HG02970 (cell line): ENCODE measurements around the gene NTN4.
"Not testable (repeated sequence)": the region's sequence is repeated elsewhere in the genome, so short reads cannot be mapped to it uniquely, and the experiment has no call there.

Source experiments
- ATAC-seq: cut with Tn5 transposase; IDR thresholded peaks from one replicate; pipeline ENCODE4 v1.9.1; 2021; ENCODE audit warnings: mild to moderate bottlenecking, moderate library complexity, moderate number of reproducible peaks; ENCODE audit not compliant: unreplicated experiment, low FRiP score

NTN4 gene

DNA sequence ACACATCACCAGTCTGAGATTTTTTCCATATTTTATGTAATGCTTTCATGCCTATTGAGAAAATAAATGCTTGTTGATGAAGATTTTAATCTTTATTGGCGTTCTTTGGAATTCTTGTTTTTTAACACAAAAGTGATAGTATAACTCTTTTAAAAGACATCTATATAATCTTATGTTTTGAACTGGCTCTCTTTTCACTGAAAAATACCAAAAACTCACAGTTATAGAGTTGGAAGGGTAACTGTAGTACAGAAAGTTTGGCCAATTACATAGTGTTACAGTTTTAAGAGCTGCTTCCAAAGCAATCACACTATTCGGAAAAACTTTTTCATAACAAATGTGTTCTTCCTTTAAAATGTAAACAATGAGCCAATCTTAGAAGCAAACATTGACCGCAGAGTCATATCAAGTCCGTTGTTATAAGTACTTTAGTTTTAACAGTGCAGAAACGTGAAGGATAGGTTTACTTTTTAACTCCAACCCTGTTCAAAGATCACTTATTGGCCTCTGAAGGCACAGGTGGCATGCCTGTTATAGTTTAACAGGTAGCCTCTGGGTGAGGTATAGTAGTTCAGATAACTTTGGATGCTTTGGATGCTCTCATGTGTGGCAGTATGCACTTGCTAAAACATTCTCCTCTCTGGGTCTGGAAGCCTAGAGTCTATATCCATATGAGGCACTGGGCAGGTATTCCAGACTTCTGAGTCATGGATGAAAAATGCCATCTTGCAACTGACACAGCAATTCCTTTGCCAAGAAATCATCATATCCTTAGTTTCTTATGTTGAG, 12.1 kb upstream of the NTN4 start:
- no peak for ATAC-seq

DNA sequence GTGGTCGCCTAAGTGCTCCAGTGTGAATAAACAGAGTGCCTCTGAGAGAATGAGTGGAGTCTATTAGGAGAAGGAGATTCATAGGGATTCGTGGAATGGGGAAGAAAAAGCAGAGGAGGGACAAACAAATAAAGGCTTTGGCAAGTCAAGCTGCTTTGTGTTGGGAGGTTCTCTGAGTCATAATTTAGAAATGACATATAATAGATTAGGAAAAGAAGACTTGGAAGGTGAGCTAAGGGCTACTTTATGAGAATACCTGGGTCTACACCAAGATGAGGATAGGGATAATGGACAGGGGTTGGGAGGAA, 6.4 kb upstream of the NTN4 start:
- no peak for ATAC-seq

DNA sequence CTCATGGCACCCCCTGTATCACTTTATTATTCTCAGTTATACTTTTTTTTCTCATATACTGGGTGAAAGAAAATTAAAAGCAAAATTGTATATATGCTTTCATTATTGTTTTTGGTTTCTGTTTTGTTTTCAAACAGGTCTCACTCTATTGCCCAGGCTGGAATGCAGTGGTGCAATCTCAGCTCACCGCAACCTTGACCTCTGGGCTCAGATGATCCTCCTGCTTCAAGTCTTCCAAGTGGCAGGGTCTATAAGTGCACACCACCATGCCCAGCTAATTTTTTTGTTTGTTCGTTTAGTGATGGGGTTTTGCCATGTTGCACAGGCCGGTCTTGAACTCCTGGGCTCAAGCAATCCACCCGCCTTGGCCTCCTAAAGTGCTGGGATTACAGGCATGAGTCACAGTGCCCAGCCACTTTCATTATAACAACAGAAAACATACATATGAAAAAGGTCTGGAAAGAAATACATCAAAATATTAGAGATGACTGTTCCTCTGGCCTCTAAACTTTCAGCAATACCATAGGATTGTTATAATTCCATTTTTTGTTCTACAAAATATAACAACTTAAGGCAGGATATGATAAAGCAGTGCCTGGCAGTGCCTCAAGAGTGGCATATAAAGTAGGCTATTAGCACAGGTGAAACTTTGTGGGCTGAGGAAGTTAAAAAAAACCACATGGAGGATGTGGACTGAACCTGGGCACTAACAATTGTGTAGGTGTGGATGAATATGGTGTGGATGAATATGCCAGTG, 5.8 kb upstream of the NTN4 start:
- ATAC-seq: no peak

DNA sequence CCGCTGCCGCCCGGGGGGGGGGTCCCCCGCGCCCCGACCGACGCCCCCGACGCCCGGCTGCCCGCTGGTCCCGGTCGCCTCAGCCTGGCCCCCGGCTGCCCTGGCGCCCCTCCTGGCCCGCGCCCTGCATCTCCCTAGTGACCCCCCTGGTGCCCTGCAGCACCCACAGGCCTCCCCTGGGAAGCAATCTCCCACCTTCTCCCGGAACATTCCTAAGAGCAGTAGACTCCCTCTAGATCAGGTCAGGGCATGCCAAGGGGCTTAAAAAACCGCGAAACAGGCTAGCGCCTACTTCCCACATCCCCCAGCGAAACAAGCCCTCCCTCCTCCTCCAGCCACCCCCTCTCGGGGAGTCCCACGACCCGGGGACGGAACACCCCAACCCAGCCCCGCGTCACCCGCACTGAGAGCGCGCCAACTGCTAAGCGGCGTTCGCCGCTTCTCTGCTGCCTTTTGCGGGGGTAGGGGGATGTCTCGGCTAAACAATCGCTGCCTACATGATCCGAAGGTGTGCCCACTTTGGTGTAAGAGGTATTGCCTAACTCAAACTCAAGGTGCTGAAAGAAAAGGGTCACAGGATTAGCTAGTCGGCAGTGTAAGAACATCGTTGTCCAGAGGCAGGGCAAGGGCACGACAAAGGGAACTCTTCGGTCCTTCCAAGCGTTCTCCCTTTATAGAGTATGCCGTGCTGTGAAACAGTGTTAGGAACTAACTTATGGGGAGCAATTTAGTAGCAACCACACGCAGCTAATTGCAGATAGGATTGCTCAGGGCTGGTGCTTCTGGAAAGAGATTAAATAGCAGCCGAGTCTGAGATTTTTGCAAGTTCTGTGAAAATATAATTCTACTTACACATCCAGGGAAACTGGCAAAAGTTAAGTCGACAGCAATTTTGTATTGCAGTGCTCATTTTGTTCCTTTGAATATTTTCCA, 619 bp upstream of the NTN4 start:
- no peak for ATAC-seq

DNA sequence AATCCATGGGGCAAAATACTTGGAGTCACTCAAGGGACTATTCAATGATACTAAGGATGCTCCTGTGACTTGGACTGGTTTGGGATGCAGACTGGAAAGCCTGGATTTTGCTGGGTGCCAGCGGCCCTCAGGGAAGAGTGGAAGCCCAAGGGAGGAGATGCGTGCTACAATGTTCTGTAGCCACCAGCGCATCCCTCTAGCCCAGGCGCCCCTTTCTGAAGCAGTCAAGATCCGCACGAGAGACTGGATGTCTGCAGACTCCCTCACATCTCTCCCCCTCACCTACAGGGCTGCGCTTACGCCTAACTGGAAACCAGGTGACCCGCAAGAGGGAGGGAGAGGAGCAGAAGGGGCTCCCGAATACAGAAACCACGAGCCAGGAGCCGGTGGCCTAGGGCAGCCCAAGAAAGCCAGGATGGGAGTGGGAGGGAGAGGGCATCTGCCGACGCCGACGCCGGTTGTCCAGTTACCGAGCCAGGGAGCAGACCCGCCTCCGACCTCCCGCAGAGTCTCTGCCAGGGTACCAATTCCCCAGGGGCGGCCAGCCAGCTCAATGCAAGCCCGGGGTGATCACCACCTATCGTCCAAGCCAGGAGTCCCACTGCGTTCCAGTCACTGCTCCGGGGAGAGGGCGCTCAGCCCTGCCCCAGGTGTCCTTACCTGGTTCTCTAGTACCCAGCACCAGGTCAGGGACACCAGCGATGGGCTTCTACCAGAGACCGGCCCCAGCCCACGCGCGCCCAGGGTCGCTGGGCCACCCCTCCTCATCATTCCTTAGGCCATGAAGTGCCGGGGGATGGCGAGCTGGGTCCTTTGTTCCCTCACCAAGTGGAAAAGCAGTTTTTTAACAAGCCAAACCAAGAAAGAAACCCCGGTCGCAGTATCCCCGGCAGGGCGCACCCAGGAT, 1.2 kb downstream of the NTN4 start:
- no peak for ATAC-seq

DNA sequence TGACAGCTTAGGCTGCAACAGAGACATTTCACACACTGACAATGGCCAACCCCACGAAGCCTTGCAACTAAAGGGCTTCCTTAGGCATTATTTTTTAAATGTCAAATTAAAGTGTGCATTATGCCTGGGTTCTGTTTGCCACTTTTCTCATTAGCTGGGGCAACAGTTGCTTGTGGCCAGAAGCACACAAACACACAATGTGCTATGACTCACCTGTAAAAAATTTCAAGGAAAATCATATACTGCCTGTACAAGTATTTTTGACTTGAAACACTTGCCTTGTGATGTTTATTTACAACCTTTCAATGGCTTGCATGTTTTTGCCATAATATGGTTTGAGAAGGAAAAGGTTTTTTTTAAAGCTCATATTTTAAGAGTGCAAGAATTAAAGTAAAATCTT, 1.9 kb downstream of the NTN4 start:
- ATAC-seq: no peak

DNA sequence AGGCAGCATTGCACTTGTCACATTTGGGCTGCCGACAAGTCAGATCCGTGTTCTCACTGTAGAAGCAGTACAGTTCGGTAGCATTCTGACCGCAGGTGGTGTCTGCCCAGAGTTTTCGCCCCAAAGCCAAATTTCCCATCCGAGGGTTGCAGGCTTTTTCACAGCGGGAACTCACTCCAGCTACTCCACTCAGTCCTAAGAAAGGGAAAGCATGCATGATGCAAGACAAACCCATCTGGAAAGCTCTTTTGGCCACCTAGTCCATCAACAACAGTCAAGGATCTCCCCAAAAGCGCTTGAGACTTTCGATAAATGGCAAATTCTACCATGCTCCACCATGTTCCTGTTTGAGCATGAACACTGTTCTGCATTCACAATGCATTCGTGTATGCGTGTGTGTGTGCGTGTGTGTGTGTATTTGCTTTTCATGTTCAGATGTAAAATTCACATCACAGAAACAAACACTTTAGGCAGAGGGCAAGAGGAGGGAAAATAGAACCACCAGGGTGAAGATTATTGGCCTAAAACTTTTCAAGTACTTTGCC, 3.2 kb downstream of the NTN4 start:
- ATAC-seq: no peak

DNA sequence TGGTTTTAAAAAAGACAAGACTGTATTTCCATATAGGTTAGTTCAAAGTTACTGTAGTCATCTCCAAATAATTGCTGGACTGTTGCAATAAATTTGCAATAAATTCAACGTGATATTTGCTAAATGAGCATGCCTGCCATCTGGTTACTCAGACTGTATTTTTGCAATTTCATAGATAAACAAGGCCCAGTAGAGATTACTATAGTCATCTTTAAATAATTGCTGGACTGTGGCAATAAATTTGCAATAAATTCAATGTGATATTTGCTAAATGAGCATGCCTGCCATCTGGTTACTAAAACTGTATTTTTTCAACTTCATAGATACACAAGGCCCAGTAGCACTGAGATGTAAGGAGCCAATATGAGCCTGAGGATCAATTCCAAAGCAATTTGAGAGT, 5.6 kb downstream of the NTN4 start:
- ATAC-seq: no peak

DNA sequence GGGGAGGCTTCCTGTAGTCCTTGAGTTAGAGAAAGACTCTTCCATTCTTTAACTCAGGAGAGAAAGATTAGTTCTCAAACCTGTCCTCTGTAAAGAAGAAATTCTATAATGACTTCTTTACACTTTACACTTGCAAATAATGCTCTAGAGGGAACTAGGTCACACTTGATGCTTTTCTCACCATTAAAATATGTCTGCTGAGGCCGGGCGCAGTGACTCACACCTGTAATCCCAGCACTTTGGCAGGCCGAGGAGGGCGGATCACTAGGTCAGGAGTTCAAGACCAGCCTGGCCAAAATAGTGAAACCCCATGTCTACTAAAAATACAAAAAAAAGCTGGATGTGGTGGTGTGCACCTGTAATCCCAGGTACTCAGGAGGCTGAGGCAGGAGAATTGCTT, 6.3 kb downstream of the NTN4 start:
- no peak for ATAC-seq

DNA sequence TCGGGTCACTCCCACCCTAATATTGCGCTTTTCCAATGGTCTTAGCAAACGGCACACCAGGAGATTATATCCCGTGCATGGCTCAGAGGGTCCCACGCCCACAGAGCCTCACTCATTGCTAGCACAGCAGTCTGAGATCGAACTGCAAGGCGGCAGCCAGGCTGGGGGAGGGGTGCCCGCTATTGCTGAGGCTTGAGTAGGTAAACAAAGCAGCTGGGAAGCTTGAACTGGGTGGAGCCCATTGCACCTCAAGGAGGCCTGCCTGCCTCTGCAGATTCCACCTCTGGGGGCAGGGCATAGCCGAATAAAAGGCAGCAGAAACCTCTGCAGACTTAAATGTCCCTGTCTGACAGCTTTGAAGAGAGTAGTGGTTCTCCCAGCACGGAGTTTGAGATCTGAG, 15.1 kb downstream of the NTN4 start:
- not testable (repeated sequence) for ATAC-seq

DNA sequence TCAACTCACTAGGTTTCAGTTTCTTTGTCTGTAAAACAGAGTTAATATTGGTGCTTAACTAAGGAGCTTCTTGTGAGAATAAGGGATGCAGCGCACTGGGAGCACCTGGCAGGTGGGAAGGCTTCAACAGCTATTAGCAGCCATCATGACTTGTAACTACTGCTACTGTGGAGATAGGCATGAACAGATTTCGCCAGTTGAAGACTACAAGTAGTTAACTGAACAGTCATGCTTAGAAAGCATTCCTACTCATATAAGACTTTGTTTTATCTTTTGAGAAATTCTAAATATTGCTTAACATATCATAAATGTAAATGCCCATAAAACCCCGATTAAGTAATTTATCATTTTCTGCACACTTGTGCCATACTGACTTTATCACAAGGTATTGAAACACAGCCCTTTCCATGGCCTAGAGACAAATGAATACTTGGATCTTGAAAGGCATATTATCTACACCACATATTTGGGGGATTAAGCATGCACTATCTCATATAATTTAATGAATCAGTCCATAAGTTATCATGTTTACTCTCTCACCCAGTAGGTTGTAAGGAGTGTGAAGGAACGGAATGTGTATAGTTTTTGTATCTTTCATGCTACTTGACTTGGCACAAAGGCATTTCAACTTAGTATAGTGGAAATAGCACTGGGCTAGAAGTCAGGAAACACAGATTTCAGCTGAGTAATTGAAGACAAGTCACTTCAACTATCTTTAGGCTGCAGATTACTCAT, 16.1 kb downstream of the NTN4 start:
- no peak for ATAC-seq

DNA sequence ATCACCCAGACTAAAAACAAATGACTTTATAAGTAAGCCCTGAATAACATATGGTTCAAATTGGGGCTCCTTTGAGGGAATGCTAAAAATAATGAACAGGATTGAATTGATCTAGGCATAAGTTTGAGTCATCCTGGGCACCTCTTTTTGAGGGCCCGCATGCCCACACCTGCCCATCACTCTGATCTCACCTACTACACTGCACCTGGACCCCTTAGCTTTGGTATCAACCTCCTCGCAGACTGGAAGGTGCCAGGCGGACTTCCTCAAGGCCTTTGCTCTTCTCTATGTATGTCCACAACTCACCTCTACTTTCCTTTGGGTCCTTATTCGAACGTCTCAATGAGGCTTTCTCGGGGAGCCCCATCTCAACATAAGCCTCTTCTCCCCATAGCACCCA, 17.2 kb downstream of the NTN4 start:
- ATAC-seq: no peak

DNA sequence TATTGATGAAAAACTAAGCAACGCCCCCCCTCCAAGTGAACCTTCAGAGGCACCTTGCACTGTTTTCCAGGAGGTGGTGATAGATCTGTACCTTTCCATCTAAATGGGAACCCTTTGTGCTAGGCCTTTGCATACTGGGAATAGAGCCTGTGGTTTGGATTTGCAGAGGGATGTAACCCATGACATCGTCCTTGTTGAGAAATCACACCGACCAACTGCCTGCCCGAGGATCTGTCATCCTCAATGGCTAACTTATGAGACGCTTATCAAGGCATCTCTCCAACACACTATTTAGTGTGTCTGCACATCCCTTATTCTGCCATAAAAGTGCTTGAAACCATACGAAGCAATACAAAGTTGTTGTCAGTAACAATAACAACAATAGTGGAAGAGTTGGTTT, 22.9 kb downstream of the NTN4 start:
- no peak for ATAC-seq

DNA sequence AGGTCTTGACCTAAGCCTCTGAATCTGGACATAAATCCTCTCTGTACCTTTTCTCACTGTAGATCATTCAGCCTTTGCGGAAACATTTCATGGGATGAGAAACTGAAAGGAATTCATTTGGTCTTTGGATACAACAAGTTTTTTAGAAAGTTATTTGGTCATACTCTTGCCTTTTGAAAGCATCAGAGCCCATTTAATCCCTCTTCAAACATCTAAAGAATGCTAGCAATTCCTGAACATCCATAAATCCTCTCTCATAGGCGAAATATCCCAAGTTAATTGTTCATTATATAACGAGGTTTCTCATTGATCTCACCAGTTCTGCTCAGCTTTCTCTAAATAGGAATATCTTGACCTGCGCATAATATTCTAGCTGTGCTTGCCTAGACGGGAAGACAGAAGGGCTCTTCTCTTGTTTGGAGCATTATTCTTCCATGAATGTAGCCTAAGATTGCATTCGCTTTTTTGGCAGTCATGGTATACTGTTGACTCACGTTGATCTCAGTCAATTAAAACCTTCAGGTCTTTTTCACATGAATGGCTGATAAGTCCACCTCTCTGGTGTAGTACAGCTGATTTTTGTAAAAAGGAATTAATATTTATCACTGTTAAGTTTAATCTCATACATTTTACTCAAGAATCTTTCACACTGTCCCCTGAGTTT, 24.1 kb downstream of the NTN4 start:
- ATAC-seq: no peak

DNA sequence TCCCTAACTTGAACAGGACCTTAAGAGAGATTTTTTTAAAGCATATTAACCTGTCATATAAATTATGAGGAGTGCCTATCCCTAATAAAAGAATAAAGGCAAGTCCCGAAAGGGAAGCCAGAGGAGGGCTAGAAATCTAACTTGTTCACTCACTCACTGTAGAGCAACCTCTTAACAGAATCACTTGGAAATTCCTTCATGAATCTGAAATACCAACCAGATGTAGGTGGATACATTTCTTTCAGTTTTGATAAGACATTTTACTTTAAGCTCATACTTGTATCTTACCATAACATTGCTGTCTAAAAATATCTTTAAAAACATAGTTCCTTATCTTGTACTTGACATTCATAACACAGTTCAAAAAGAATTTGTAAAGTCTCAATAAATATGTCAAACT, 25.7 kb downstream of the NTN4 start:
- no peak for ATAC-seq

DNA sequence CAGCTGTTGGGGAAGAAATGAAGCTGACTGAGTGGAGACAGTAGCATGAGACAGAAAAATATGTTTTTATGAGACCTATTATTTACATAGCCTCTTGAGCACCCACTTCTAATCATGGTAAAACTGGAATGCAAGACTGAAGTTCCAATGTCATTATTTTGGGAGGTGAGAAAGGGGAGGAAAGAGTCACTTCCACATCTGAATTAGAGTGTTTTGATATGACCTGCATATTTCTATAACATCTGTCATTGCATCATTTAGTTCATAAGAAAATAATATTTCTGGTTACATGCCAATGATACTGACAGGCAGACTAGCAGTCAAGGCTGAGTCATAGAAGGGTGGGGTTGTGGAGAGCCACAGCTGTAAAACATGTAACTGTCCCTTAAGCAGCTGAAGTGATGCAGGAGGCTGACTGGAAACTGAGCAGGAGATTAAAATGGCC, 26.7 kb downstream of the NTN4 start:
- no peak for ATAC-seq

DNA sequence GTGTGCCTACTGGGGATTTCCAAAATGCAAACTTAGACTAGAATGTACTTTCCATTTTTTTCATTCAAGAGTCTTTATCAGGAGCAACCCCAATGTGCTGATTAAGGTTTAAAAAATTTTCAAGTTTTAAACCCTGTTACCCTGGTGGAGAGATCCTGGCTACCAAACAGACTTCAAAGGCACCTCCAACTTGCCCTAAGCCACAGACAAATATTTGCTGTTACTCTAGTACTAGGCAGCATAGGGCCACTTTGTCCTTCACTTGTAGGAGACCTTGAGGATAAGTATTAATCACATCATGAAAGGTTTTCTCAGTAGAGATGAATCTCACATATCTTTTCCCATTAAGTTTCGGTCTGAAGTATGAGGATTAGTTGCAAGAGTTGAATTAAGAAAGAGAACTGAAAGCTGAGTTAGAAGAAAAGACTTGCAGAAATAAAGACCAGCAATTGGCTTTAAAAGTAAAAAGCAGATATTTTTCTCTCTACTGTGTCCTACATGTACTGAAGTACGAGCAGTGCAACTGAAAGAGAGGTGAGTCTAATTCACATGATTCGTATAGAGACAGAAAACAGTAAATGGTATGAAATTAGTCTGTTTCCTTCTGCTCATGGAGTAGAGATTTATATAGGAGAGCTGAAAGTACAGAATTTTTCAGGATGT, 28.3 kb downstream of the NTN4 start:
- ATAC-seq: no peak

DNA sequence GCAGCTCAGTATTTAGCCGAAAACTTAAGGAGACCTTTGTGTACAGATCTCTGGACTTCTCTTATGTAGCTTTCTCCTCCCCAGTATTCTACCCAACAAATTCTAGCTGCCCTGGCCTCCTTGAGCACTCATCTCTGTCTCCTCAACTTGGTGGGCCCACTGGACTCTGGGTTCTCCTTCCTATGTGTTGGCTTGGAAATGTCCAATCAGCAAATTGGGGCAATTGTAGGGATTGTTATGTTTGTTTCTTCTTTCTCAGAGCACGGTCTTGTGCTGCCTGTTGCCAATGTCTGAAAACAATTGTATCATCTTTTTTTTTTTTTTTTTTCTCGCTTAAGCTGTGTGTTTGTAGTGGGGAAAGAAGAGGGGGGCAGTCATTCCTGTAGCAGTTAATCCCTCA, 30.2 kb downstream of the NTN4 start:
- no peak for ATAC-seq
